Activated CD4-positive, alpha-beta memory T cell treated with anti-CD3 and anti-CD28 coated beads for 36 hours (primary cell): ENCODE results near the gene ZNF335. TPM values are rescaled to one million over a fixed set of nuclear protein-coding genes. Genes with fewer than 3 reads are reported as not detected.

Experiments used
- CTCF ChIA-PET: fragments of 350-600 bp; sonication (Branson Sonifier 250); formaldehyde crosslinking; loops from one replicate; lab custom pipeline; 2021; ENCODE audit warnings: antibody characterized with exemption, inconsistent platforms; lab: Charles Lee
- POLR2A ChIA-PET: fragments of 350-600 bp; sonication (Branson Sonifier 250); formaldehyde crosslinking; loops from one replicate; lab custom pipeline; 2021; ENCODE audit warnings: antibody characterized with exemption; lab: Charles Lee
- DNase-seq: peaks from one replicate; pipeline ENCODE4 v3.0.0-alpha.2; 2020
- H3K27ac Mint-ChIP-seq: one replicate; pipeline ENCODE4 v1.8.0; 2021; ENCODE audit warnings: mixed read lengths
- H3K27me3 Mint-ChIP-seq: one replicate; pipeline ENCODE4 v1.8.0; 2021; ENCODE audit warnings: mixed read lengths
- H3K36me3 Mint-ChIP-seq: one replicate; pipeline ENCODE4 v1.8.0; 2021; ENCODE audit warnings: mixed read lengths
- H3K4me1 Mint-ChIP-seq: one replicate; pipeline ENCODE4 v1.8.0; 2021; ENCODE audit warnings: low read depth, mixed read lengths
- H3K4me3 Mint-ChIP-seq: one replicate; pipeline ENCODE4 v1.8.0; 2021; ENCODE audit warnings: mild to moderate bottlenecking, mixed read lengths
- H3K9me3 Mint-ChIP-seq: one replicate; pipeline ENCODE4 v1.8.0; 2021; ENCODE audit warnings: mixed read lengths
- intact Hi-C: fragments of 100-400 bp; cut with micrococcal nuclease; formaldehyde crosslinking; loops from one replicate; pipeline ENCODE4 v1.15.1; 2023
- total RNA-seq, 2 experiments: library from RNA; stranded (reverse); gene quantifications; one replicate each; pipeline ENCODE4 v1.2.3, GENCODE V29; 2021

Gene ZNF335
- total RNA-seq, 2 experiments from 2014 or later, result 24.1 to 26.0 TPM

- POLR2A ChIA-PET, result no interaction called here
- CTCF ChIA-PET, result interaction anchor here (0.5 to 6.2 kb wide), 25 partner anchors 9 to 693 kb away, joined by 3 to 105 read pairs (median 5); partner anchors contain the start of genes MMP9 and ZNF335
- H3K27ac Mint-ChIP-seq, result no peak overlapping the region
- H3K9me3 Mint-ChIP-seq, result no peaks in the 10 kb centered on the region
- H3K4me1 Mint-ChIP-seq, result peaks cover 3% of the 10 kb centered on the region
- intact Hi-C loops, result loop anchor here (1.0 kb wide), 1 partner anchor 26 kb away; no protein-coding TSS in a partner anchor
- no peaks in the 10 kb centered on the region for H3K36me3 Mint-ChIP-seq
- no peaks in the 10 kb centered on the region for H3K27me3 Mint-ChIP-seq
- peak; percentile 85 for DNase-seq
- no peak overlapping the region for H3K4me3 Mint-ChIP-seq
Observed at GRCh38 chr20:45987108-45987780, 15.2 kb upstream of the ZNF335 start.

DNA sequence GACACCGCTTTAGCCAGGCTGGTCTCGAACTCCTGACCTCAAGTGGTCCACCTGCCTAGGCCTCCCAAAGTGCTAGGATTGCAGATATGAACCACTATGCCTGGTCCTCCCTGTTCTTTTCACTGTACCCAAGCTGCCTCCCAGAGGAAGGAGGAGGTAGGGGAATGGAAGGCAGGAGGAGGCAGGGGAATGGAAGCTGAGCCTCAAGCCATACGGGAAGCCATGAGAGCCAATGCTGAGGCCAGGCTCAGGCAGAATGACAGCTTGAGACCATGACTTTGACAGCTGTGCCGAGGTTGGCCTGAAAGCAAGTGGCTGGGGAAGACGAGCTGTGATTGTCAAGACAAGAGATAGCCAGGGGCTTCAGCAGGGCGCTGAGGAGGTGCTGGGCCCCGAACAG is 13.6 kb upstream of the ZNF335 start:
- no peak for DNase-seq
- Mint-ChIP-seq H3K27ac (no peak overlapping the region), H3K9me3 (no peaks in the 10 kb centered on the region), H3K27me3 (no peaks in the 10 kb centered on the region), H3K4me1 (peaks cover 3% of the 10 kb centered on the region), H3K36me3 (no peaks in the 10 kb centered on the region), H3K4me3 (no peak overlapping the region)
- ChIA-PET POLR2A (no interaction called here), CTCF (interaction anchor here (0.9 to 6.2 kb wide), 4 partner anchors 10 to 37 kb away, joined by 3 to 105 read pairs (median 50); partner anchors contain the start of gene ZNF335)
- intact Hi-C loops, result no loop called here

GRCh38 chr20:45983279-45983743 is 11.3 kb upstream of the ZNF335 start:
- ChIA-PET CTCF (interaction anchor here (0.9 to 2.1 kb wide), 4 partner anchors 14 to 610 kb away, joined by 3 to 12 read pairs (median 4); no protein-coding TSS in a partner anchor), POLR2A (no interaction called here)
- DNase-seq, result no peak
- H3K36me3 Mint-ChIP-seq, result no peaks in the 10 kb centered on the region
- no peak overlapping the region for H3K27ac Mint-ChIP-seq
- peaks cover 3% of the 10 kb centered on the region for H3K4me1 Mint-ChIP-seq
- H3K9me3 Mint-ChIP-seq, result no peaks in the 10 kb centered on the region
- intact Hi-C loops, result no loop called here
- H3K4me3 Mint-ChIP-seq, result no peak overlapping the region
- H3K27me3 Mint-ChIP-seq, result no peaks in the 10 kb centered on the region

DNA sequence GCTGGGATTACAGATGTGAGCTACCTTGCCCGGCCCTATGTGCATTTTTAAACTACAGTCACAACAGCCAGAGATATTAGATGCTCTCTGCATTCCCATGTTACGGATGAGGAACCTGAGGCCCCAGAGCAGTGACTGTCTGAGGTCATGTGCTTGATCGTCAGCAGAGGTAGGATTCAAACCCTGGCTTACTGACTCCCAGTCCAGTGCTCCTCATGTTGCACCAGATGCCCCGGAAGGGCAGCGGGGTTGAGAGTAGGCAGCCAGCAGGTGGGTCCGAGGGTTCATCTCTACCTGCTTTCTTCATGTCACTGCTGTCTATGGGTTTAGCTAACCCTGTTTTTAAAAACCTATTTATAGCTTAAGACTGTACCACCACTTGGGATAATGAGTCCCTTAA is 9.3 kb upstream of the ZNF335 start:
- intact Hi-C loops, result no loop called here

DNA sequence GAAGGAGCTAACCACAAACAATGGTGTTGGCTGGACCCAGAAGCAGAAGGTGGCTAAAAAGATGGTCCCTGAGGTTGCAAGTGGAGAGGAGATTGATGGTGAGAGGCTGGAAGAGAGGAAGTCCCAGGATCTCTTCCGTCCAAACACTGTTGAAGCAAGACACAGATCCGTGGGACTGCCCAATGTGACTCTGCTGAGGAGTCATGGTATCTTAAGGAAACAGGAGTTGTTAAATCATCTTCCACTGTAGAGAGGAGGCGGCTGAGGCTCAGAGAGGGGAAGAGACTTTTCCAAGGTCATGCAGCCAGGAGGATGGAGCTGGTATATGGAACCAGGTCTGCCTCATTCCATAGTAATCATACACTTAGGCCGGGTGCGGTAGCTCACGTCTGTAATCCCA is 4.1 kb upstream of the ZNF335 start:
- H3K36me3 Mint-ChIP-seq, result peaks cover 6% of the 10 kb centered on the region
- H3K27me3 Mint-ChIP-seq, result peaks cover 3% of the 10 kb centered on the region
- H3K9me3 Mint-ChIP-seq, result no peaks in the 10 kb centered on the region
- DNase-seq, result no peak
- no peak overlapping the region for H3K27ac Mint-ChIP-seq
- H3K4me3 Mint-ChIP-seq, result no peak overlapping the region
- ChIA-PET CTCF (interaction anchor here (11.8 kb wide), 1 partner anchor 12 kb away, joined by 98 read pairs; no protein-coding TSS in a partner anchor), POLR2A (no interaction called here)
- intact Hi-C loops, result no loop called here
- peaks cover 7% of the 10 kb centered on the region for H3K4me1 Mint-ChIP-seq

More for the DNA sequence above, 9.3 kb upstream of the ZNF335 start:
- no peak for DNase-seq
- POLR2A ChIA-PET, result no interaction called here
- no peaks in the 10 kb centered on the region for H3K36me3 Mint-ChIP-seq
- no peak overlapping the region for H3K4me3 Mint-ChIP-seq
- CTCF ChIA-PET, result interaction anchor here (1.9 kb wide), 1 partner anchor 33 kb away, joined by 7 read pairs; no protein-coding TSS in a partner anchor
- no peaks in the 10 kb centered on the region for H3K27me3 Mint-ChIP-seq
- H3K27ac Mint-ChIP-seq, result no peak overlapping the region
- no peaks in the 10 kb centered on the region for H3K9me3 Mint-ChIP-seq
- peaks cover 3% of the 10 kb centered on the region for H3K4me1 Mint-ChIP-seq

DNA sequence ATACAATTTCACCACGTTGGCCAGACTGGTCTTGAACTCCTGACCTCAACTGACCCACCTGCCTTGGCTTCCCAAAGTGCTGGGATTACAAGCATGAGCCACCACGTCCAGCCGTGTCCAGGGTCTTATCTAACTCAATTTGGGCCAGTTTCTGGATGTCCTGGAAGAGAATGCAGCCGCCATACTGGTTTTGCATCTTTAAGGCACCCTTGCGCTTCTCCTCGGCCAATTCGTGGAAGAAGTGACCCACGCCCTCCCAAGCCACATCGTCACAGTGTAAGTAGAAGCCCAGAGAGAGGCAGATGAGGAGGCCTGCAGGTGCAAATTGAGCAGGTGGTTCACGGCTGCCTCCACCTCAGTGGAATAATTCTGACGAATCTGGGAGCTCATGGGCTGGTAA is 3.7 kb upstream of the ZNF335 start:
- no peak for DNase-seq
- ChIA-PET CTCF (interaction anchor here (11.8 kb wide), 1 partner anchor 12 kb away, joined by 98 read pairs; no protein-coding TSS in a partner anchor), POLR2A (no interaction called here)
- Mint-ChIP-seq H3K27me3 (peaks cover 3% of the 10 kb centered on the region), H3K9me3 (no peaks in the 10 kb centered on the region), H3K36me3 (peaks cover 6% of the 10 kb centered on the region), H3K4me3 (no peak overlapping the region), H3K4me1 (peaks cover 7% of the 10 kb centered on the region), H3K27ac (no peak overlapping the region)
- intact Hi-C loops, result no loop called here

GRCh38 chr20:45974896-45975565 is 3.0 kb upstream of the ZNF335 start:
- Mint-ChIP-seq H3K27ac (no peak overlapping the region), H3K4me3 (no peak overlapping the region), H3K4me1 (peaks cover 12% of the 10 kb centered on the region), H3K9me3 (no peaks in the 10 kb centered on the region), H3K36me3 (peaks cover 8% of the 10 kb centered on the region), H3K27me3 (peaks cover 3% of the 10 kb centered on the region)
- DNase-seq, result no peak
- ChIA-PET CTCF (interaction anchor here (1.4 to 11.8 kb wide), 2 partner anchors 13 to 47 kb away, joined by 6 to 98 read pairs; no protein-coding TSS in a partner anchor), POLR2A (no interaction called here)
- intact Hi-C loops, result loop anchor here (5.0 kb wide), 2 partner anchors 37 to 163 kb away; partner anchors contain the start of gene UBE2C

- Mint-ChIP-seq H3K4me1 (peaks cover 21% of the 10 kb centered on the region), H3K9me3 (no peaks in the 10 kb centered on the region), H3K36me3 (peaks cover 9% of the 10 kb centered on the region), H3K4me3 (peak overlapping the region; percentile 85), H3K27ac (peak overlapping the region; percentile 99), H3K27me3 (peaks cover 3% of the 10 kb centered on the region)
- CTCF ChIA-PET, result interaction anchor here (1.1 to 11.8 kb wide), 6 partner anchors 15 to 172 kb away, joined by 3 to 98 read pairs (median 26); partner anchors contain the start of genes CTSA, NEURL2 and PCIF1
- POLR2A ChIA-PET, result interaction anchor here (1.5 to 3.6 kb wide), 2 partner anchors 37 to 38 kb away, joined by 3 to 28 read pairs; partner anchors contain the start of gene PCIF1
- intact Hi-C loops, result loop anchor here (1.0 to 5.0 kb wide), 5 partner anchors 37 to 160 kb away; partner anchors contain the start of genes CTSA, NCOA5, NEURL2 and UBE2C
- DNase-seq, result no peak
Observed at GRCh38 chr20:45972500-45973183, 639 bp upstream of the ZNF335 start.

- H3K27ac Mint-ChIP-seq, result peak overlapping the region; percentile 99
- H3K36me3 Mint-ChIP-seq, result peaks cover 15% of the 10 kb centered on the region
Observed at GRCh38 chr20:45971425-45971674, 653 bp downstream of the ZNF335 start.

GRCh38 chr20:45970646-45971424 is 1.2 kb downstream of the ZNF335 start:
- intact Hi-C loops, result loop anchor here (1.0 to 5.0 kb wide), 4 partner anchors 41 to 159 kb away; partner anchors contain the start of genes ACOT8, UBE2C and ZSWIM3

More at GRCh38 chr20:45971425-45971674, 653 bp downstream of the ZNF335 start:
- ChIA-PET POLR2A (interaction anchor here (1.2 to 3.6 kb wide), 6 partner anchors 37 to 172 kb away, joined by 3 to 28 read pairs (median 4); partner anchors contain the start of genes PCIF1 and ZSWIM1), CTCF (interaction anchor here (1.0 to 11.8 kb wide), 11 partner anchors 11 to 608 kb away, joined by 3 to 98 read pairs (median 16); partner anchors contain the start of genes CTSA, NEURL2, PCIF1 and SYS1)
- DNase-seq, result no peak
- peaks cover 3% of the 10 kb centered on the region for H3K27me3 Mint-ChIP-seq
- intact Hi-C loops, result loop anchor here (1.0 to 5.0 kb wide), 4 partner anchors 41 to 159 kb away; partner anchors contain the start of genes ACOT8, UBE2C and ZSWIM3
- no peaks in the 10 kb centered on the region for H3K9me3 Mint-ChIP-seq
- H3K4me3 Mint-ChIP-seq, result peak overlapping the region; percentile 85
- H3K4me1 Mint-ChIP-seq, result peaks cover 21% of the 10 kb centered on the region

More at GRCh38 chr20:45970646-45971424, 1.2 kb downstream of the ZNF335 start:
- peak; percentile 51 for DNase-seq
- Mint-ChIP-seq H3K4me3 (peak overlapping the region; percentile 85), H3K27ac (peak overlapping the region; percentile 99), H3K27me3 (peaks cover 3% of the 10 kb centered on the region), H3K4me1 (peaks cover 22% of the 10 kb centered on the region), H3K36me3 (peaks cover 15% of the 10 kb centered on the region), H3K9me3 (no peaks in the 10 kb centered on the region)
- ChIA-PET CTCF (interaction anchor here (0.6 to 11.8 kb wide), 32 partner anchors 9 to 608 kb away, joined by 3 to 98 read pairs (median 6); partner anchors contain the start of genes DNTTIP1, PCIF1, SLC12A5 and SNX21), POLR2A (interaction anchor here (0.7 to 3.6 kb wide), 9 partner anchors 9 to 171 kb away, joined by 3 to 28 read pairs (median 4); partner anchors contain the start of genes PCIF1 and ZSWIM1)
